ENCODE data around the gene KRTAP10-12.

KRTAP10-12 gene

DNA sequence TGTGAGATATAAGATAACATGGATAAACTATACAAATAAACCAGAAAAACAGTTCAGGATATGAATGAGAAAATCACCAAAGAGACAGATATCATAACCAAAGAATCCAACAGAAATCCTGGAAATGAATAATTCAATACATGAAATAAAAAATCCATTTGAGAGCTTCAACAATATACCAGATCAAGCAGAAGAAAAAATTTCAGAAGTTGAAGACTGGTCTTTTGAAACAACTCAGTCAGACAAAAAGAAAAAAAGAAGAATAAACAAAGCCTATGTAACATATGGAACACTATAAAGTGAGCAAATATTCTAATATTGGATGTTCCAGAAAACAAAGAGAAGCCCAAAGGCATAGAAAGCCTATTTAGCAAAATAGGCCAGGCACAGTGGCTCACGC, 25.1 kb upstream of the KRTAP10-12 start:
- no peak for DNase-seq (ENCODE audit: low spot score)
- TF ChIP-seq, protein P1, sequence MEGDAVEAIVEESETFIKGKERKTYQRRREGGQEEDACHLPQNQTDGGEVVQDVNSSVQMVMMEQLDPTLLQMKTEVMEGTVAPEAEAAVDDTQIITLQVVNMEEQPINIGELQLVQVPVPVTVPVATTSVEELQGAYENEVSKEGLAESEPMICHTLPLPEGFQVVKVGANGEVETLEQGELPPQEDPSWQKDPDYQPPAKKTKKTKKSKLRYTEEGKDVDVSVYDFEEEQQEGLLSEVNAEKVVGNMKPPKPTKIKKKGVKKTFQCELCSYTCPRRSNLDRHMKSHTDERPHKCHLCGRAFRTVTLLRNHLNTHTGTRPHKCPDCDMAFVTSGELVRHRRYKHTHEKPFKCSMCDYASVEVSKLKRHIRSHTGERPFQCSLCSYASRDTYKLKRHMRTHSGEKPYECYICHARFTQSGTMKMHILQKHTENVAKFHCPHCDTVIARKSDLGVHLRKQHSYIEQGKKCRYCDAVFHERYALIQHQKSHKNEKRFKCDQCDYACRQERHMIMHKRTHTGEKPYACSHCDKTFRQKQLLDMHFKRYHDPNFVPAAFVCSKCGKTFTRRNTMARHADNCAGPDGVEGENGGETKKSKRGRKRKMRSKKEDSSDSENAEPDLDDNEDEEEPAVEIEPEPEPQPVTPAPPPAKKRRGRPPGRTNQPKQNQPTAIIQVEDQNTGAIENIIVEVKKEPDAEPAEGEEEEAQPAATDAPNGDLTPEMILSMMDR (IDR thresholded peaks at IDR 0.05; ENCODE audit: extremely low read depth, insufficient read depth, missing control alignments) = no peak
- in situ Hi-C loops (cut with MboI; ENCODE audit: low pct_unique_long_range_greater_than_20kb, low sequenced_read_pairs, unreplicated experiment) = no loop called here

DNA sequence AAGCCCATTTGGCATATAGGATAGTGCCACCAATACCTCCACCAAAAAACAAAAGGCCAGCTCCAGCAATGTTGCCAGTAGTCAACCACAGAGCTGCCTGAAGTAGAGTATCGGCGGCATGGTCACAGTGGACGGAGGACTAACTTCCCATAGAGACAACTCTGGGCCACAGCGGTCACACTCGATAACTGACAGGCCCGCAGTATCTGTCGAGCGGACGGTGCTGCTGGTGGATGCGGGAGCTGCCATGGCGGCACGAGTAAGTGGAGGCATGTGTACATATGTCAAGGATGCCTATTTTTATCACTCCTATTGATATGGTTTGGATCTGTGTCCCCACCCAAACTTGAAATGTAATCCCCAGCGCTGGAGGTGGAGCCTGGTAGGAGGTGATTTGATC, 19.1 kb upstream of the KRTAP10-12 start:
- in situ Hi-C loops (cut with MboI; ENCODE audit: low pct_unique_long_range_greater_than_20kb, low sequenced_read_pairs, unreplicated experiment) = no loop called here
- DNase-seq (ENCODE audit: low spot score) = no peak
- TF ChIP-seq, protein P1 (IDR thresholded peaks at IDR 0.05; ENCODE audit: extremely low read depth, insufficient read depth, missing control alignments) = no peak

DNA sequence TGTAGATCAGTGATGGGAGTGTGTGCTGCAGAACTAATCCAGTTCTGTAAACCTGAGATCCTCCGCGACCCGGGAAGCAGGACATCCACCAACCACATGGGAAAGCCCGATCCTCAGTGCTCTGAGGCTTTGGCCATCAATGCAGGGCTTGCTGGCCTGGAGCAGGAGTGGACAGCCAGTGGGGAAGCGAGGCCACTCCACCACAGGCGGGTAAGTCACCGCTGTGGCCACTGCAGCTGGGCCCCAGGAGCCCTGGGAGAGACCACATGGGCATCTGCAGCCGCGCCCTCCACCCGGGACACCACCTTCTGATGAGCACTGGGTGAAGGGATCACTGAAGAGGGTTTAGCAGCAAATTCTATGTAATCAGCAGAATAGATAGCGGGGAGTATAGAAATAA, 15.8 kb upstream of the KRTAP10-12 start:
- in situ Hi-C loops (cut with MboI; ENCODE audit: low pct_unique_long_range_greater_than_20kb, low sequenced_read_pairs, unreplicated experiment) = no loop called here
- DNase-seq (ENCODE audit: low spot score) = no peak

DNA sequence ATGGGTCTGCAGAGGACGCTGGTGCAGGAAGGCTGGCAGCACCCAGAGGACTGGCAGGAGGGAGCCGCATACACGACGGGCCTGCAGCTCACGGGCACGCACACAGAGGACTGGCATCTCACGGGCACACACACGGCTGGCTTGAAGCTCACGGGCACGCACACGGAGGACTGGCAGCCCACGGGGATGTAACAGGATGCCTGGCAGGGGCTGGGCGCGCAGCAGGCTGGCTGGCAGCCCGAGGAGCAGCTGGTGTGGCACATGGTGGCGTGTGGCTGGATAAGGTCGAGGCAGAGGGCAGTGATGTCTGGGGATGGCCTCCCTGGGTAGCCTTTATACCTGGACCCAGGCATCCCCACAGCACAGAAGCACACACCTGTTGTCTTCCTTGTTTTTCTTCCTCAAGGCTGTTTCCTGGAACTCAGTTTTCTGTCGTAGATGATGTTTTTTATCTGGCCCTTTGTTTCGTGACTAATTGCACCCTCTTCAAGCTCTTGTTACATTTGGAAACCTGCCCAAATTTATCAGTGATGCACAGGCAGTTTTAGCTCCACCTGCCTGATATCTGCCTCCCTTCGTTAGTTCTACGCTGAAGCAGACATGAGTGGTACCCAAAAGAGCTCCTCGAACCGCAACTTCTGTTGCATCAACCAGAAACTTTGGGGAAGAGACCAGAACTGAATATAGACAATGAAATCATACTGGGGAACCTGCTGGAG, 15.0 kb upstream of the KRTAP10-12 start, which contains the start of gene KRTAP12-1:
KRTAP12-1 (minus strand) TSS at position 303 of the 719 bp plus-strand sequence; CDS start at position 263, 40 bp downstream.
- TF ChIP-seq, protein P1 (IDR thresholded peaks at IDR 0.05; ENCODE audit: extremely low read depth, insufficient read depth, missing control alignments) = no peak
- no peak for DNase-seq (ENCODE audit: low spot score)
- in situ Hi-C loops (cut with MboI; ENCODE audit: low pct_unique_long_range_greater_than_20kb, low sequenced_read_pairs, unreplicated experiment) = no loop called here

More for the DNA sequence above, 15.8 kb upstream of the KRTAP10-12 start:
- TF ChIP-seq, protein P1 (IDR thresholded peaks at IDR 0.05; ENCODE audit: extremely low read depth, insufficient read depth, missing control alignments) = no peak

DNA sequence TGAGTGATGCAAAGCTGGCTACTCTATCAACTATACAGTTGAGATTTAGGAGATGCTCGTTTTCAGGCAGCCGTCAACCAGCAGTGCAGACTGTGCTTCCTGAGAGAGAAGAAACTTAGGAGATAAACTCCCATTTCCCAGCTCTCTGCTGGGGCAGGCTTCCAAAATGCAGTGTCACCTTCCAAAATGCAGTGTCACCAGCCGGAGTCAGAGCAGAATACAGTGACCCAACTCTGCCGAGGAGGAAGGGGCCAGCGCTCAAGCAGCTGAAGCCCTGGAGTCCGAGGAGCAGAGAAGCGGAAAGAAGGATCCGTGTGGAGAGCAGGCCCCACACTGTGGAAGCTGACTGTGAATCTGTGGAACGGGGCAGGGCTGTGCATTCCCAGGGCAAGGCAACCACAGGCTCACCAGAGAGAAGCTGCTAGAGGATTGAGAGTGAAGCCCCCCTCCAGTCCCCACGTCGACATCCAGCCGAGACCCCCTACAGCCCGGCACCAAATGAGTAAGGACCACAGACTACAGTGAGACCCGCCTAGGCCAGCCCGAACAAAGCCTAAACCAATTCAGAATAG, 14.3 kb upstream of the KRTAP10-12 start:
- no peak for DNase-seq (ENCODE audit: low spot score)
- TF ChIP-seq, protein P1 (IDR thresholded peaks at IDR 0.05; ENCODE audit: extremely low read depth, insufficient read depth, missing control alignments) = no peak

DNA sequence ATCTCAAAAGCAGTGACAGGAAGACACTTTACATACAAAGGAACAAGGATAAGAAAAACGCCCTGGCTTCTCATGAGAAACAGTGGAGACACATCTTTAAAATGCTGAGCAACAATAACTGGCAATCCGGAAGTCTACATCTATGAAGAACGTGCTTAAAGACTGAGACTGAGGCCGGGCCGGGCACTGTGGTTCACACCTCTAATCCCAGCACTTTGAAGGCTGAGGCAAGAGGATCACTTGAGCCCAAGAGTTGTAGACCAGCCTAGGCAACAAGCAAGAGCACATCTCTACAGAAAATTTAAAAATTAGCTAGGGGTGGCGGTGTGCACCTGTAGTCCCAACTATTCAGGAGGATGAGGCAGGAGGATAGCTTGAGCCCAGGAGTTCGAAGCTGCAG, 12.9 kb upstream of the KRTAP10-12 start:
- in situ Hi-C loops (cut with MboI; ENCODE audit: low pct_unique_long_range_greater_than_20kb, low sequenced_read_pairs, unreplicated experiment) = no loop called here
- TF ChIP-seq, protein P1 (IDR thresholded peaks at IDR 0.05; ENCODE audit: extremely low read depth, insufficient read depth, missing control alignments) = no peak
- no peak for DNase-seq (ENCODE audit: low spot score)

More for the DNA sequence above, 14.3 kb upstream of the KRTAP10-12 start:
- in situ Hi-C loops (cut with MboI; ENCODE audit: low pct_unique_long_range_greater_than_20kb, low sequenced_read_pairs, unreplicated experiment) = no loop called here
